Thyroid gland (tissue), 4 donors: ENCODE data around the gene SLC6A4. TPM values are rescaled to one million over a fixed set of nuclear protein-coding genes. Genes with fewer than 3 reads are reported as not detected.

Experiments
- DNase-seq, 2 donors: peaks; one replicate each; pipeline ENCODE4 v3.0.0-alpha.2; 2019
- H3K27ac ChIP-seq, 3 donors: fragments of 200-600 bp; sonication (generic); 1 replicate in 2 of 3; 2 replicates in 1 of 3; pipeline ENCODE4 v1.5.1; 2016 to 2019; ENCODE audit warnings: mild to moderate bottlenecking in 1 of 3, moderate library complexity in 1 of 3
- H3K27me3 ChIP-seq: fragments of 200-600 bp; sonication (generic); one replicate; pipeline ENCODE4 v1.5.1; 2019
- H3K36me3 ChIP-seq, 2 donors: fragments of 200-600 bp; sonication (generic); one replicate each; pipeline ENCODE4 v1.5.1; 2016 to 2019
- H3K4me1 ChIP-seq, 2 donors: fragments of 200-600 bp; sonication (generic); one replicate each; pipeline ENCODE4 v1.5.1; 2017 to 2019
- H3K4me3 ChIP-seq, 3 donors: fragments of 200-600 bp; sonication (generic); replicated peaks in 1 of 3; 1 replicate in 2 of 3; 2 replicates in 1 of 3; pipeline ENCODE4 v1.5.1; 2016; ENCODE audit warnings: mild to moderate bottlenecking in 1 of 3
- H3K9me3 ChIP-seq: fragments of 200-600 bp; sonication (generic); one replicate; pipeline ENCODE4 v1.5.1; 2017
- POLR2A ChIP-seq, 2 donors: fragments of 450-650 bp; IDR thresholded peaks; one replicate each; pipeline ENCODE4 v1.6.1; 2017; ENCODE audit warnings: antibody characterized with exemption in 2 of 2, mild to moderate bottlenecking in 2 of 2, moderate library complexity in 1 of 2
- WGBS, 2 donors: methylation state at CpG; one replicate each; pipeline ENCODE4 v1.1.5; 2017; 5-methylcytosine and 5-hydroxymethylcytosine counted together
- intact Hi-C: fragments of 100-400 bp; cut with DNase I; formaldehyde crosslinking; loops from one replicate; pipeline ENCODE4 v1.15.1; 2023
- total RNA-seq, 4 donors: library from RNA; depleted of rRNA; stranded (reverse); fragments of >200 nt; gene quantifications; one replicate each; pipeline ENCODE4 v1.2.3, GENCODE V29; 2016
- TF ChIP-seq, protein P1 (sequence below), 6 experiments: fragments of 200-600 bp in 3 of 6; fragments of 450-650 bp in 3 of 6; sonication (generic) in 3 of 6; IDR thresholded peaks; one replicate each; pipeline ENCODE4 v1.5.1; 2016 to 2019; ENCODE audit warnings: antibody characterized with exemption in 6 of 6, mild to moderate bottlenecking in 2 of 6, inconsistent platforms in 1 of 6, moderate library complexity in 1 of 6

SLC6A4 gene
- total RNA-seq, 4 donors from 2014 or later: under 0.01 to 4.9 (median 0.20) TPM

DNA sequence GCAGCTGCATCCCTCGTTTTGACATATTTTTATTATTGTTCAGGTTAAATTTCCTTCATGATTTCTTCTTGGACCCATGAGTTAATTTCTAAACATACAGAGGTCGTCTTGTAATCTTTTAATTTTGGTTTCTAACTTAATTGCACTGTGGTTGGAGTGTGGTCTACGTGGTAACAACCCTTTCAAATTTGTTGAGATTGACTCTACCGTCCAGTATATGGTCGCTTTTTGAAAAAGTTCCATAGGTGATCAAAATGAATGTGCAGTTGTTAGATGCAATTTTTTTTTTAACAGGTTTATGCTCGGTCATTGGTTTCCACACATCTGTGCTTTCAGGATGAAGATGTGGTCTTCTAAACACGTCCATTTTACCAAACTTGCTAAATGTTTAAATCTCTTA lies 11.0 kb upstream of the SLC6A4 start:
- TF ChIP-seq, protein P1, sequence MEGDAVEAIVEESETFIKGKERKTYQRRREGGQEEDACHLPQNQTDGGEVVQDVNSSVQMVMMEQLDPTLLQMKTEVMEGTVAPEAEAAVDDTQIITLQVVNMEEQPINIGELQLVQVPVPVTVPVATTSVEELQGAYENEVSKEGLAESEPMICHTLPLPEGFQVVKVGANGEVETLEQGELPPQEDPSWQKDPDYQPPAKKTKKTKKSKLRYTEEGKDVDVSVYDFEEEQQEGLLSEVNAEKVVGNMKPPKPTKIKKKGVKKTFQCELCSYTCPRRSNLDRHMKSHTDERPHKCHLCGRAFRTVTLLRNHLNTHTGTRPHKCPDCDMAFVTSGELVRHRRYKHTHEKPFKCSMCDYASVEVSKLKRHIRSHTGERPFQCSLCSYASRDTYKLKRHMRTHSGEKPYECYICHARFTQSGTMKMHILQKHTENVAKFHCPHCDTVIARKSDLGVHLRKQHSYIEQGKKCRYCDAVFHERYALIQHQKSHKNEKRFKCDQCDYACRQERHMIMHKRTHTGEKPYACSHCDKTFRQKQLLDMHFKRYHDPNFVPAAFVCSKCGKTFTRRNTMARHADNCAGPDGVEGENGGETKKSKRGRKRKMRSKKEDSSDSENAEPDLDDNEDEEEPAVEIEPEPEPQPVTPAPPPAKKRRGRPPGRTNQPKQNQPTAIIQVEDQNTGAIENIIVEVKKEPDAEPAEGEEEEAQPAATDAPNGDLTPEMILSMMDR (IDR thresholded peaks at IDR 0.05): no peak
- TF ChIP-seq POLR2A (IDR thresholded peaks at IDR 0.05): no peak
- Histone ChIP-seq H3K9me3 (no peaks in the 10 kb centered on the region), H3K27me3 (no peaks in the 10 kb centered on the region), H3K27ac (no peak overlapping the region), H3K4me1 (no peaks in the 10 kb centered on the region), H3K36me3 (peaks cover 16 to 17% of the 10 kb centered on the region in 2 donors), H3K4me3 (no peak overlapping the region)
- no peak for DNase-seq
- intact Hi-C loops: no loop called here
- WGBS, 2 donors: 89 to 96% methylated on average over 7 of the region's 7 CpGs

- DNase-seq: no peak
- WGBS, 2 donors: 77 to 82% methylated on average over 4 of the region's 4 CpGs
- TF ChIP-seq, protein P1 (IDR thresholded peaks at IDR 0.05): no peak
- TF ChIP-seq POLR2A (IDR thresholded peaks at IDR 0.05): no peak
- Histone ChIP-seq H3K27ac (no peak overlapping the region), H3K4me1 (no peaks in the 10 kb centered on the region), H3K27me3 (no peaks in the 10 kb centered on the region), H3K9me3 (no peaks in the 10 kb centered on the region), H3K36me3 (peaks cover 16 to 17% of the 10 kb centered on the region in 2 donors), H3K4me3 (no peak overlapping the region)
- intact Hi-C loops: no loop called here
These were observed 9.4 kb upstream of the SLC6A4 start for GRCh38 chr17:30244853-30245385.

GRCh38 chr17:30243568-30243967 lies 8.1 kb upstream of the SLC6A4 start:
- Histone ChIP-seq H3K4me1 (no peaks in the 10 kb centered on the region), H3K27me3 (no peaks in the 10 kb centered on the region), H3K9me3 (no peaks in the 10 kb centered on the region), H3K36me3 (peaks cover 11 to 14% of the 10 kb centered on the region in 2 donors), H3K4me3 (no peak overlapping the region), H3K27ac (no peak overlapping the region)
- TF ChIP-seq, protein P1 (IDR thresholded peaks at IDR 0.05): no peak
- no peak for TF ChIP-seq POLR2A (IDR thresholded peaks at IDR 0.05)
- no peak for DNase-seq
- WGBS, 2 donors: 93 to 96% methylated on average over 8 of the region's 8 CpGs
- intact Hi-C loops: no loop called here

GRCh38 chr17:30243002-30243401 lies 7.5 kb upstream of the SLC6A4 start:
- Histone ChIP-seq H3K27me3 (no peaks in the 10 kb centered on the region), H3K36me3 (peaks cover 5 to 8% of the 10 kb centered on the region in 2 donors), H3K4me1 (no peaks in the 10 kb centered on the region), H3K9me3 (no peaks in the 10 kb centered on the region), H3K27ac (no peak overlapping the region), H3K4me3 (no peak overlapping the region)
- TF ChIP-seq POLR2A (IDR thresholded peaks at IDR 0.05): no peak
- TF ChIP-seq, protein P1 (IDR thresholded peaks at IDR 0.05): no peak
- WGBS, 2 donors: 91 to 93% methylated on average over 4 of the region's 4 CpGs
- intact Hi-C loops: no loop called here
- no peak for DNase-seq

DNA sequence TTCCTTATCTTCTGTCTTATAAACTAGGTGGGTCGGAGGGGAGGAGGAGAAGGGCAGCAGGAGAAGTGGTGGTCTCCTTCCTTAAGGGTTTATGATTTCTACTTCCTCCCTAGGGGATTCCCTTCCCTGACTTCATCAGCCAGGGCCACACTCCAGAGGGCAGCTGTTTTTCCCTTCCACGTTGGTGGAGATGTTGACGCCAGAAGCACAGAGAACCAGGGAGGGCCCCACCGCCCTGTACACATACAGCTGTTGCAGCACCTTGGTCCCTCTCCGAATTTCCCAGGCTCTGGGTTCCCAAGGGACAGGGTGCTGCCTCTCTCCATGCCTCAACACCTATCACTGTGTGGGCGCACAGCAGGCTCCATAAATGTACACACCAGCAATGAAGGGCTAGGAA lies 5.6 kb upstream of the SLC6A4 start:
- intact Hi-C loops: no loop called here
- TF ChIP-seq, protein P1 (IDR thresholded peaks at IDR 0.05): no peak
- TF ChIP-seq POLR2A (IDR thresholded peaks at IDR 0.05): no peak
- Histone ChIP-seq H3K4me3 (no peak overlapping the region), H3K27ac (no peak overlapping the region), H3K36me3 (no peaks in the 10 kb centered on the region), H3K27me3 (no peaks in the 10 kb centered on the region), H3K4me1 (peaks cover 4 to 9% of the 10 kb centered on the region in 2 donors), H3K9me3 (no peaks in the 10 kb centered on the region)
- DNase-seq: no peak
- 86% methylated on average over 4 to 6 of the region's 6 CpGs for WGBS, 2 donors
